ENCODE measurements around the gene MAPK8IP3.
"Not testable (repeated sequence)": the region's sequence is repeated elsewhere in the genome, so short reads cannot be mapped to it uniquely, and the experiment has no call there.

MAPK8IP3 gene

DNA sequence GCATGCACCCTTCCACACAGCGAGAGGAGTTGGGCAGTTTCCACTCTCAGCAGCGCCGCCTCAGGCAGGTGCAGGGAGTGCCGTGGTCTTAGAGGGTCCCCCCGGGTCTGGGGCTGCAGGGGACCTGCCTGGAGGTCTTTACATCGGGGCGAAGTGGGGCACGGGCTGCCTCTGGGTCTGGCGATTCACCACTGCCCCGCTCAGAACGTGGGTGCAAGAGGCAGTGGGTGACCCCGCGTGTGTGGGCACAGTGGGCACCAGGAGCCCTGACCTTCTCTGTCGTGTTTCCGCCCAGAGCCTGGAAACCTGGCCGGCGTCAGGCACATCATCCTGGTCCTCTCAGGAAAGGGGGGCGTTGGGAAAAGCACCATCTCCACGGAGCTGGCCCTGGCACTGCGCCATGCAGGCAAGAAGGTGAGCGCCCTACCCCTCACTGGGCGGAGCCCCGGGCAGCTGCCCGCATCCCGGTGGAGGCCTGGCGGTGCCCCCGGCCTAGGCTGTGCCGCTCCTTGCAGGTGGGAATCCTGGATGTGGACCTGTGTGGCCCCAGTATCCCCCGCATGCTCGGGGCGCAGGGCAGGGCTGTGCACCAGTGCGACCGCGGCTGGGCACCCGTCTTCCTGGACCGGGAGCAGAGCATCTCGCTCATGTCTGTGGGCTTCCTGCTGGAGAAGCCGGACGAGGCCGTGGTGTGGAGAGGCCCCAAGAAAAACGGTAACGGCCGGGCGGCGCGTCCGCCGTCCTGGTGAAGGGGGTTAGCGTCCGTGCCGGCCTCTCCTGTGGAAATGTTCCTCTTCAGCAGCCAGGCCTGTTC is 80.5 kb downstream of the MAPK8IP3 start:
- no peak for DNase-seq (ENCODE audit: low read depth)

- no peak for DNase-seq (ENCODE audit: low read depth)
Measured at GRCh38 chr16:1787056-1787321, 81.0 kb downstream of the MAPK8IP3 start.

DNA sequence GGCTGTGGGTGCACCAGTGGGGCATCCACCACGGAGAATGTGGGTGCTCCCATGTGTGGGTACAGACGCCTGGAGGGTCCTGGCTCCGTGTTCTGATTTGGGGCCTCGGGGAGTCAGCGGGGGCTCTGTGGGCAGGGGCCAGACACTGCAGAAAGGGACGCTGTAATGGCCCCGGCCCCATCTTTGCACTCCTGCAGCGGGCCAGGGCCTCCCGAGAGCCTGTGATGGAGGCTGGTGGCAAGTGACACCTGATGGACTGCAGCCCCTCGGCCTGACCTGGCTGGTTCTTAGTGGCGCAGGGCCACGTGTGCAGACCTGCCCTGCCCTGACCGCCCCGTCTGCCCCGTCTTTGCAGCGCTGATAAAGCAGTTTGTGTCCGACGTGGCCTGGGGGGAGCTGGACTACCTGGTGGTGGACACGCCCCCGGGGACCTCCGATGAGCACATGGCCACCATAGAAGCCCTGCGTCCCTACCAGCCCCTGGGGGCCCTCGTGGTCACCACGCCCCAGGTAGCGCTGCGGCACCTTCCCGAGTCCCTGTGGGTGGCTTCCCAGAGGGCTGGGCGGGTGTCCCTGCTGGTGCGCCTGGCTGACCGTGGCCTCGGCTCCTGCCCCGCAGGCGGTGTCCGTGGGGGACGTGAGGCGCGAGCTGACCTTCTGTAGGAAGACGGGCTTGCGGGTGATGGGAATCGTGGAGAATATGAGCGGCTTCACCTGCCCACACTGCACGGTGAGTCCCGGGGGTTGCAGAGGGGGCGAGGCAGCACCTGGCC is 81.5 kb downstream of the MAPK8IP3 start:
- no peak for DNase-seq (ENCODE audit: low read depth)

DNA sequence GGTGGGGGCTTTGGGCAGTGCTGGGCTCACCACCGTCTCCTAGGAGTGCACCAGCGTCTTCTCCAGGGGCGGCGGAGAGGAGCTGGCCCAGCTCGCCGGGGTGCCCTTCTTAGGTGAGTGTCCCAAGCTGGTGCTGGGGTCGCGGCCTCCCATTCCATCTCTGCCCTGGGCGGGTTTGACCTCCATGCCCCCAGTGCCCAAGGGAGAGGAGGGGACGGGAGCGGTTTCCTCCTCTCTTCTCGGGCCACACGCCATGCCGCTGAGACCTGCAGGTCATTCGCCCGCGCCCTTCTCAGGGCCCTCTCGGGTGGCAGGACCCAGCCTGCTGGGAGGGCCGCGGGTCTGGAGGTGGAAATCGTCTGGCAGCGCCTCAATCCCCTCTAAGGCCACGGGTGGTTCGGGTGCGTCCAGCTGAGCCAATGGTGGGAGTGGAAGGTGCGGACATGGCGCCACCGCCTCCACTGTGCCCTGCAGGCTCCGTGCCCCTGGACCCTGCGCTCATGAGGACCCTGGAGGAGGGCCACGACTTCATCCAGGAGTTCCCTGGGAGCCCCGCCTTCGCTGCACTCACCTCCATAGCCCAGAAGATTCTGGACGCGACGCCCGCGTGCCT is 82.2 kb downstream of the MAPK8IP3 start:
- DNase-seq (ENCODE audit: low read depth), result no peak

DNA sequence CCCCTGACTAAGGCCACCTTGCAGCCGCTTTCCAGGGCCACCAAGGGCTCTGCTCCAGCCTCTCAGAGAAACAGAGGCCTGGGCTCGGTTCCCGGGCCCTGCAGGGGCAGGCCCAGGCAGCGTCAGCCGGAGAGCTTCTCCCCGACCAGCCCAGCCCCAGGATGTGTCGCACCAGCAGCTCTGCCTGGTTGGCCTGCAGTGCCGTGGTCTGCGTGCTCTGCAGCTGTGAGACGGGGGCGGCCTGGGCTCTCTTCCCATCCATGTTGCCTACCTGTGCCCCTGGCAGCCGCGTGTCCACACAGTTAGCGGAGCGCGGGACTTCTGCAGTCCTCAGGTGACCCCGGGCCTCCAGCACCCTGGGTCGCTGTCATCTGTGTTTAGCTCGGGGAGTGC is 82.7 kb downstream of the MAPK8IP3 start:
- DNase-seq (ENCODE audit: low read depth), result no peak

DNA sequence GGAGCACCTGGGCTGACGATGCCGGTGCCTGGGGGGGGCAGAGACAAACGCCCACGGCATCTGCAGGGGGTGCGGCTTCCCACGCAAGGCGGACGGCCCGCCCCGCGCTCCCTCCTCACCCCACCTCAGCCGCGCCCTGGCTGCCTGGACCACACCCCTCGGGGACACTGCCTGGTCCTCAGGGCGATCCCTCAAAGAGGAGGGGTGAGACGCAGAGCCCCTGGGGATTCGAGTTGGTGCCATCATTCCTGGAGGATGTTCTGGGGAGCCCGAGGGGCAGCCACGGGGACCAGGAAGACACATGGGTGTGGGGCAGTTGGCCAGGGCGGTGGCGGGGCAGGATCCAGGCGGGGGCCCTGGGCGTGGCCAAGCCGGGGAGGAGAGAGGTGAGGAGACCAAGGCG is 83.6 kb downstream of the MAPK8IP3 start:
- no peak for DNase-seq (ENCODE audit: low read depth)

DNA sequence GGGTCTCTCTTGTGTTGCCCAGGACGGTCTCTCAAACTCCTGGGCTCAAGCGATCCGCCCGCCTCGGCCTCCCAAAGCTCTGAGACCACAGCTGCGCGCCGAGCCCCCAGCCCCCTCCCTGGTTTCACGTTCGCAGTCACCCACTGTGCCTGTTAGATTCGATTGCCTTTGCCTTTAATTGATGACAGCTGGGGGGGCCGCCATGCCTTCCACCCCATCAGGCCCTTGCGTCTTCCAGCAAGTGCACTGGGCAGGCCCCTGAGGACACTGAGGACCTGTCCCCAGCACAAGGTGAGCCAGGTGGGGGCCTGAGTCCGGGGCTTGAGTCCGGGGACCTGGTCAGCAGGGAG is 84.2 kb downstream of the MAPK8IP3 start:
- DNase-seq (ENCODE audit: low read depth), result no peak

GRCh38 chr16:1790611-1791255 is 84.7 kb downstream of the MAPK8IP3 start:
- DNase-seq (ENCODE audit: low read depth), result no peak

GRCh38 chr16:1791256-1791942 is 85.4 kb downstream of the MAPK8IP3 start:
- DNase-seq (ENCODE audit: low read depth), result no peak

DNA sequence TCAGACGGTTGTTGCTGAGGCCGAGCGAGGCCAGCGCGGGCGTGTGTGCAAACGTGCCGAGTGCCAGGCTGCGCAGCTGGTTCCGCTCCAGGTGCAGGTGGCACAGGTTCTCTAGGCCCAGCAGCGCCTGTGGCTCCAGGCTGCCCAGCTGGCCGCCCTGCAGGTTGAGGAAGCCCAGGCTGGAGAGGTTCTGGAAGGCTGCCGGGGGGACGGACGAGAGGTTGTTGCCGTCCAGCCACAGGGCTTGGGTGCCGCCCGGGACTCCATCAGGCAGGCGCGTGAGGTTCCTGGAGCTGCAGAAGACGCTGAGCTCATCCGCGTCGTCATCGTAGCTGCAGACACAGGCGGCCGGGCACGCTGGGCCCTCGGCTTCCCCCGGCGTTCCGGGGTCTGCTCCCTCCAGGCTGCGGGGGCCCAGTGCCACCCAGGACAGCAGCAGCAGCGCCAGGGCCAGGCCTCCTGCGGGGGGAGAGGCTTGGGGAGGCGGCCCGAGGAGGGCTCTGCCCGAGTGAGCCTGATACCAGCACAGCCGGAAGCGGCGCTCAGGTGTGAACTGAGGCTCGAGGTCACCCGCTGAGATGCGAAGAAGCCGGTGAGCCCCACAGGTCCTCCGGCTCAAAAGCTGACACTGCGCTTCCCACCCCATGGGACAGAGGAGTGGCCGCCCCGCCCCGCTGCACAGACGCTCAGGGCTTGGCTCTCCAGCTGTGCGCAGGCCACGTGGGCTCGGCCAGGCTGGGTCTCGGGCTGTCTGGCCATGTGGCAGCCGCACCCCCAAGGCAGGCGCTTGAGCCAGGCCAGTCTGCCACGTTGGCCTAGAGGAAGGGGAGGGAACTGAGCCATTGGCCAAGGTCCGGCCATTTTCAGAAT is 86.2 kb downstream of the MAPK8IP3 start:
- no peak for DNase-seq (ENCODE audit: low read depth)

- DNase-seq (ENCODE audit: low read depth), result no peak
Measured at GRCh38 chr16:1792836-1793577, 87.0 kb downstream of the MAPK8IP3 start.

- no peak for DNase-seq (ENCODE audit: low read depth)
Measured at GRCh38 chr16:1793578-1794220, 87.7 kb downstream of the MAPK8IP3 start, which contains the start of gene IGFALS. Gene IGFALS, minus strand, starts transcription at chr16:1793705. Its CDS starts 53 bp downstream, at chr16:1793652.

- DNase-seq (ENCODE audit: low read depth), result no peak
Measured at GRCh38 chr16:1794221-1794871, 88.4 kb downstream of the MAPK8IP3 start.

DNA sequence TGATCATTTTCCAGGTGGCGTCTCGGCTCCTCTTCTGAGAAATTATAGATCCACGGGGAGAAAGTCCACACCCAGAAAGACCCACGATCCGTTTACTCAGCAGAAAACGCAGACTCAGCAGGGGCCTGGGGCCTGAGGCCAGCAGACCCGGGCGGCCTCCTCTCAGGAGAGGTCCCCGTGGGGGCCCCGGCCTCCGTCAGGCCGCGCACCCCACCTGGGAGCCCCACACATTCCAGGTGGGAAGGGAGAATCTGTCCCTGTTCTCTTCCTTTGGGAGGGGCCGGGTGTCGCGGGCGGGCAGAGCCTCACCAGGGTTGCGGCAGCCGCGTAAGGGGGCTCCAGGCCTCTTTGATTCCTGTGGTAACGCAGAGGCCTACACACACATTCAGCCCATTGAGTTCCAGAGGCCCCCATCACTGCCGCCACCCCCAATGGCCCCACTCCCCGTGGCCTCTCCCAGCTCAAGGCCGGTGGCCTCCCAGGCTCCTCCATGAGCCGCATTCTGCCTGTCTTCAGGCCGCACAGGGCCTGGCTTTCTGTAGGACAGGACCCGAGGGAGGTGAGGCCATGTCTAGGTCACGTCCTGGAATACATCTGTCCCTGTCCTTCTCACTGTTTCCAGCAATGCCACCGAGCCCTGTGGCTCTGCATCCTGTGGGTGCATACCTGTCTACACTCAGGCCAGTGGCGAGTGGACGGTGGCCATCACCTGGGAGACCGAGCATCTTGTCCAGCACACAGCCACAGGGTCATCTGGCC is 89.1 kb downstream of the MAPK8IP3 start:
- no peak for DNase-seq (ENCODE audit: low read depth)

GRCh38 chr16:1799263-1799662 is 93.3 kb downstream of the MAPK8IP3 start:
- DNase-seq (ENCODE audit: low read depth), result not testable (repeated sequence)

DNA sequence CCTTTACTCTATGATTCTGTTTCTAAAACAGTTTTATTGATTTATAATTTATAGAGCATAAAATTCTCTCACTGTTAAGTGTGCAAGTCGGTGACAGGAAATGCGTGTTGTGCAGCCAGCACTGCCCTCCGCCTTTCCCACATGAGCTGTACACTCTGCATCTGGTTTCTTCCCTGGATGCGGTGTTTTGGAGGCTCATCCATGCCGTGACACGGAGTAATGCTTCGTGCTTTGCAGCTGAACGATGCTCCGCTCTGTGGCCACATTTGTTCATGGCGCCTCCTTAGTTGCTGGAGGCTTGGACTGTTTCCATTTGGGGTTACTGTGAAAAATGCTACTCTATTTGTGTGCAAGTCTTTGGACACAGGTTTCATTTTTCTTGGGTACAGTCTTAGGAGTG is 94.7 kb downstream of the MAPK8IP3 start:
- DNase-seq (ENCODE audit: low read depth), result no peak

DNA sequence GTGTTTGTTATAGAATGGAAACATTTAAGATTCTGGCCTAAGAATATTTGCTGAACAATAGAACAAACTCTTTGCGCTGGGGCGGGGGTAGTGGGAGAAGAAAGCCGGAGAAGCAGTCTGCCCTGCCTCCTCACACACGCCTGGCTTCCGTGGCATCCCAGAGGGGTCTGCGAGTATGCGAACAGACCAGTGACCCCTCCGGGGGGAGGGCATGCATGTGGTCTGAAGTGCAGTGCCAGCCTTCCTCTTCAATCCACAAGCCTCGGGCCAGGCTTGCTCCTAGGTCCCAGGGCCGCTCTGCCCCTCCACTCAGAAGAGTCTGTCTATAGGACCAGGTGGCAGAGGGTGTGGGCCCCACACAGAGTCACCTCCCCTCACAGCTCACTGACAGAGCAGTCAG is 101.6 kb downstream of the MAPK8IP3 start:
- no peak for DNase-seq (ENCODE audit: low read depth)

- DNase-seq (ENCODE audit: low read depth), result no peak
Measured at GRCh38 chr16:1808691-1809090, 102.7 kb downstream of the MAPK8IP3 start.
